Retinal pigment epithelial cell (primary cell): ENCODE measurements around the gene PLEKHA5.
A peak's percentile ranks its signal among the peaks of the same experiment; 100 is the strongest.
"Not testable (repeated sequence)": the region's sequence is repeated elsewhere in the genome, so short reads cannot be mapped to it uniquely, and the experiment has no call there.

Experiments
- DNase-seq: peaks from one replicate; pipeline ENCODE4 v3.0.0-alpha.2; 2010; ENCODE audit warnings: low read depth
- H3K4me3 ChIP-seq: 2 replicates; pipeline ENCODE4 v1.5.1; 2011; ENCODE audit warnings: mild to moderate bottlenecking, low read length, control low read depth, moderate library complexity
- CTCF ChIP-seq: conservative IDR thresholded peaks from 2 replicates; pipeline ENCODE4 v1.5.1; 2011; ENCODE audit warnings: low read depth, low read length, control low read depth, inconsistent platforms

The PLEKHA5 gene

GRCh38 chr12:19166956-19167355 is 37.4 kb downstream of the PLEKHA5 start:
- no peak overlapping the region for H3K4me3 ChIP-seq
- TF ChIP-seq CTCF, result no peak
- DNase-seq, result no peak

- no peak for DNase-seq
- no peak overlapping the region for H3K4me3 ChIP-seq
- TF ChIP-seq CTCF, result no peak
Measured at GRCh38 chr12:19167708-19168107, 38.2 kb downstream of the PLEKHA5 start.

GRCh38 chr12:19168644-19169043 is 39.1 kb downstream of the PLEKHA5 start:
- DNase-seq, result no peak
- no peak for TF ChIP-seq CTCF

GRCh38 chr12:19169222-19169621 is 39.7 kb downstream of the PLEKHA5 start:
- TF ChIP-seq CTCF, result no peak
- no peak overlapping the region for H3K4me3 ChIP-seq
- DNase-seq, result no peak

More at GRCh38 chr12:19168644-19169043, 39.1 kb downstream of the PLEKHA5 start:
- no peak overlapping the region for H3K4me3 ChIP-seq

GRCh38 chr12:19170286-19170685 is 40.8 kb downstream of the PLEKHA5 start:
- not testable (repeated sequence) for DNase-seq, H3K4me3 ChIP-seq

GRCh38 chr12:19171731-19172130 is 42.2 kb downstream of the PLEKHA5 start:
- H3K4me3 ChIP-seq, result no peak overlapping the region
- no peak for DNase-seq
- no peak for TF ChIP-seq CTCF

- no peak for TF ChIP-seq CTCF
- no peak for DNase-seq
- H3K4me3 ChIP-seq, result no peak overlapping the region
Measured at GRCh38 chr12:19177754-19178153, 48.2 kb downstream of the PLEKHA5 start.

- TF ChIP-seq CTCF, result no peak
- DNase-seq, result peak; percentile 89
- H3K4me3 ChIP-seq, result no peak overlapping the region
Measured at GRCh38 chr12:19179986-19180385, 50.5 kb downstream of the PLEKHA5 start.
